Endodermal cell (in vitro differentiated cells): ENCODE data around the gene MS4A10. TPM values are rescaled to one million over a fixed set of nuclear protein-coding genes. Genes with fewer than 3 reads are reported as not detected.

Experiments used
- DNase-seq: peaks from one replicate; pipeline ENCODE4 v3.0.0-alpha.2; 2017
- H3K27ac ChIP-seq: 2 replicates; pipeline ENCODE4 v1.5.1; 2013; ENCODE audit warnings: mild to moderate bottlenecking, low read depth, low read length, moderate library complexity
- H3K27me3 ChIP-seq: 2 replicates; pipeline ENCODE4 v1.6.1; 2013; ENCODE audit warnings: mild to moderate bottlenecking, low read length, moderate library complexity; ENCODE audit not compliant: insufficient read depth, control insufficient read depth, poor library complexity, severe bottlenecking
- H3K36me3 ChIP-seq: 2 replicates; pipeline ENCODE4 v1.7.0; 2013; ENCODE audit warnings: mild to moderate bottlenecking, low read length, moderate library complexity; ENCODE audit not compliant: control insufficient read depth, insufficient read depth
- H3K4me1 ChIP-seq: one replicate; pipeline ENCODE4 v1.7.0; 2013; ENCODE audit warnings: low read length; ENCODE audit not compliant: control insufficient read depth, insufficient read depth
- H3K4me3 ChIP-seq: 2 replicates; pipeline ENCODE4 v1.5.1; 2013; ENCODE audit warnings: mild to moderate bottlenecking, low read length, moderate library complexity
- H3K9ac ChIP-seq: 2 replicates; pipeline ENCODE4 v1.6.1; 2013; ENCODE audit warnings: mild to moderate bottlenecking, low read length, moderate library complexity; ENCODE audit not compliant: poor library complexity, severe bottlenecking; ENCODE audit errors: extremely low read depth
- H3K9me3 ChIP-seq: 2 replicates; pipeline ENCODE4 v1.6.1; 2013; ENCODE audit warnings: mild to moderate bottlenecking, low read length, moderate library complexity; ENCODE audit not compliant: control insufficient read depth
- H3K27ac Mint-ChIP-seq: 2 replicates; pipeline ENCODE4 v1.8.0; 2020; ENCODE audit warnings: mixed read lengths
- H3K27me3 Mint-ChIP-seq: 2 replicates; pipeline ENCODE4 v1.8.0; 2021; ENCODE audit warnings: mild to moderate bottlenecking, mixed read lengths; ENCODE audit not compliant: insufficient read depth
- H3K36me3 Mint-ChIP-seq: 2 replicates; pipeline ENCODE4 v1.8.0; 2020; ENCODE audit warnings: low read depth, mixed read lengths
- H3K4me1 Mint-ChIP-seq: 2 replicates; pipeline ENCODE4 v1.8.0; 2020; ENCODE audit warnings: mixed read lengths
- H3K4me3 Mint-ChIP-seq: 2 replicates; pipeline ENCODE4 v1.8.0; 2020; ENCODE audit warnings: mild to moderate bottlenecking, moderate library complexity, mixed read lengths
- H3K9me3 Mint-ChIP-seq: 2 replicates; pipeline ENCODE4 v1.8.0; 2020; ENCODE audit warnings: mild to moderate bottlenecking, mixed read lengths
- CTCF ChIP-seq: fragments of 200-600 bp; sonication (generic); conservative IDR thresholded peaks from 2 replicates; pipeline ENCODE4 v1.5.0; 2021; ENCODE audit warnings: antibody characterized with exemption, mild to moderate bottlenecking
- WGBS, 2 experiments: methylation state at CpG; one replicate each; pipeline versions ENCODE4 v1.1.5 to v1.1.7; 2013; ENCODE audit warnings: missing lambda C conversion rate in 2 of 2, mixed read lengths in 1 of 2; ENCODE audit not compliant: insufficient coverage in 1 of 2, insufficient read length in 1 of 2; 5-methylcytosine and 5-hydroxymethylcytosine counted together
- total RNA-seq, 2 donors: library from RNA; stranded (reverse); fragmentation: NEBNext Ultra II Directional in 1 of 2; extraction: Animal tissue kit (Norgen Biotek cat#: 25700) in 1 of 2; gene quantifications; 2 replicates in 1 of 2; 3 replicates in 1 of 2; pipeline ENCODE4 v1.2.1, GENCODE V29; 2021

MS4A10 gene
- total RNA-seq, 2 donors from 2014 or later = not detected

GRCh38 chr11:60845338-60845737 is 60.2 kb downstream of the MS4A10 start:
- Histone ChIP-seq H3K4me1 (peaks cover 10% of the 10 kb centered on the region), H3K9ac (no peak overlapping the region), H3K36me3 (no peaks in the 10 kb centered on the region), H3K4me3 (no peak overlapping the region), H3K9me3 (no peaks in the 10 kb centered on the region), H3K27ac (no peak overlapping the region), H3K27me3 (no peaks in the 10 kb centered on the region)
- peaks cover 34% of the 10 kb centered on the region for H3K4me1 Mint-ChIP-seq
- no peak for TF ChIP-seq CTCF
- 93 to 99% methylated on average over 7 to 8 of the region's 8 CpGs for WGBS, 2 experiments
- DNase-seq = no peak
- H3K27me3 Mint-ChIP-seq = no peaks in the 10 kb centered on the region
- no peaks in the 10 kb centered on the region for H3K9me3 Mint-ChIP-seq
- H3K4me3 Mint-ChIP-seq = no peak overlapping the region
- H3K27ac Mint-ChIP-seq = no peak overlapping the region
- H3K36me3 Mint-ChIP-seq = peaks cover 14% of the 10 kb centered on the region

- Histone ChIP-seq H3K4me1 (peaks cover 10% of the 10 kb centered on the region), H3K9ac (no peak overlapping the region), H3K36me3 (peaks cover 5% of the 10 kb centered on the region), H3K27me3 (no peaks in the 10 kb centered on the region), H3K4me3 (no peak overlapping the region), H3K9me3 (no peaks in the 10 kb centered on the region), H3K27ac (no peak overlapping the region)
- Mint-ChIP-seq H3K4me1 (peaks cover 32% of the 10 kb centered on the region), H3K9me3 (no peaks in the 10 kb centered on the region), H3K4me3 (no peak overlapping the region), H3K36me3 (peaks cover 29% of the 10 kb centered on the region), H3K27me3 (peaks cover 4% of the 10 kb centered on the region), H3K27ac (no peak overlapping the region)
- WGBS, 2 experiments = 82 to 100% methylated on average over 5 to 13 of the region's 13 CpGs
- no peak for TF ChIP-seq CTCF
- DNase-seq = no peak
Observed at GRCh38 chr11:60847281-60847680, 62.1 kb downstream of the MS4A10 start.

- H3K4me3 Mint-ChIP-seq = no peak overlapping the region
- Histone ChIP-seq H3K9ac (no peak overlapping the region), H3K4me3 (no peak overlapping the region), H3K4me1 (peaks cover 10% of the 10 kb centered on the region), H3K36me3 (peaks cover 5% of the 10 kb centered on the region), H3K9me3 (no peaks in the 10 kb centered on the region), H3K27ac (no peak overlapping the region), H3K27me3 (no peaks in the 10 kb centered on the region)
- no peak for TF ChIP-seq CTCF
- 80 to 95% methylated on average over 1 to 12 of the region's 12 CpGs for WGBS, 2 experiments
- no peak overlapping the region for H3K27ac Mint-ChIP-seq
- peaks cover 29% of the 10 kb centered on the region for H3K4me1 Mint-ChIP-seq
- peaks cover 8% of the 10 kb centered on the region for H3K27me3 Mint-ChIP-seq
- no peaks in the 10 kb centered on the region for H3K9me3 Mint-ChIP-seq
- DNase-seq = no peak
- H3K36me3 Mint-ChIP-seq = peaks cover 29% of the 10 kb centered on the region
Observed at GRCh38 chr11:60847896-60848295, 62.8 kb downstream of the MS4A10 start.
